Osteoblast (primary cell): ENCODE data around the gene C1QTNF4. TPM values are rescaled to one million over a fixed set of nuclear protein-coding genes. Genes with fewer than 3 reads are reported as not detected.
"Not testable (repeated sequence)": the region's sequence is repeated elsewhere in the genome, so short reads cannot be mapped to it uniquely, and the experiment has no call there.

ENCODE experiments used
- DNase-seq: peaks from one replicate; pipeline ENCODE4 v3.0.0; 2011; ENCODE audit warnings: low spot score, mixed read lengths; ENCODE audit not compliant: insufficient read length; ENCODE audit errors: missing footprints
- H2AFZ ChIP-seq: 2 replicates; pipeline ENCODE4 v1.6.0; 2011; ENCODE audit warnings: mild to moderate bottlenecking, low read length
- H3K27ac ChIP-seq: 2 replicates; pipeline ENCODE4 v1.5.1; 2011; ENCODE audit warnings: mild to moderate bottlenecking, low read depth, low read length, moderate library complexity
- H3K27me3 ChIP-seq: 2 replicates; pipeline ENCODE4 v1.6.0; 2012; ENCODE audit warnings: mild to moderate bottlenecking, control low read depth, inconsistent platforms, low read length, moderate library complexity; ENCODE audit not compliant: insufficient read depth
- H3K36me3 ChIP-seq: 2 replicates; pipeline ENCODE4 v1.5.1; 2011; ENCODE audit warnings: mild to moderate bottlenecking, low read length, control low read depth, moderate library complexity; ENCODE audit not compliant: insufficient read depth
- H3K4me1 ChIP-seq: 2 replicates; pipeline ENCODE4 v1.5.1; 2011; ENCODE audit warnings: mild to moderate bottlenecking, low read length, control low read depth, moderate library complexity; ENCODE audit not compliant: insufficient read depth
- H3K4me2 ChIP-seq: 2 replicates; pipeline ENCODE4 v1.6.0; 2011; ENCODE audit warnings: mild to moderate bottlenecking, low read length; ENCODE audit not compliant: insufficient read depth
- H3K4me3 ChIP-seq: fragments of 200-600 bp; sonication (generic); 3 replicates; pipeline ENCODE4 v1.5.1; 2012; ENCODE audit warnings: mild to moderate bottlenecking, low read length, inconsistent platforms; ENCODE audit not compliant: insufficient read depth
- H3K79me2 ChIP-seq: 2 replicates; pipeline ENCODE4 v1.6.0; 2012; ENCODE audit warnings: mild to moderate bottlenecking, low read length, control low read depth, inconsistent platforms; ENCODE audit not compliant: insufficient read depth
- H3K9me3 ChIP-seq: 2 replicates; pipeline ENCODE4 v1.5.1; 2011; ENCODE audit warnings: low read depth, low read length, control low read depth
- H4K20me1 ChIP-seq: 2 replicates; pipeline ENCODE4 v1.6.0; 2012; ENCODE audit warnings: mild to moderate bottlenecking, low read length, control low read depth; ENCODE audit not compliant: insufficient read depth
- total RNA-seq: library from RNA; depleted of rRNA; stranded (reverse); fragments of >200 nt; gene quantifications from 2 replicates; pipeline ENCODE4 v1.2.3, GENCODE V29; 2012
- TF ChIP-seq, protein P1 (sequence below): IDR thresholded peaks from 2 replicates; pipeline ENCODE4 v1.5.1; 2011; ENCODE audit warnings: mild to moderate bottlenecking, low read depth, low read length, moderate library complexity; ENCODE audit errors: extremely low read depth

The C1QTNF4 gene
- total RNA-seq, 1 donor = 0.36 TPM

DNA sequence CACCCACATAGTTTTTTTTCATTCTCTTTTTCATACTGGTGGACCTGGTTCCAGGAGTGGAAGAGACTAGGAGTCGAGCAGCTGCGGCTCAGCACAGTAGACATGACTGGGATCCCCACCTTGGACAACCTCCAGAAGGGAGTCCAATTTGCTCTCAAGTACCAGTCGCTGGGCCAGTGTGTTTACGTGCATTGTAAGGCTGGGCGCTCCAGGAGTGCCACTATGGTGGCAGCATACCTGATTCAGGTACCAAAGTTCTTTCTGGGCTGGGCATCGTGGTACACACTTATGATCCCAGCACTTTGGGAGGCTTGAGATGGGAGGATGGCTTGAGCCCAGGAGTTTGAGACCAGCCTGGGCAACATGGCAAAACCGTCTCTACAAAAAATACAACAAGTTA is 24.6 kb downstream of the C1QTNF4 start:
- no peak overlapping the region for H3K27ac ChIP-seq
- TF ChIP-seq, protein P1, sequence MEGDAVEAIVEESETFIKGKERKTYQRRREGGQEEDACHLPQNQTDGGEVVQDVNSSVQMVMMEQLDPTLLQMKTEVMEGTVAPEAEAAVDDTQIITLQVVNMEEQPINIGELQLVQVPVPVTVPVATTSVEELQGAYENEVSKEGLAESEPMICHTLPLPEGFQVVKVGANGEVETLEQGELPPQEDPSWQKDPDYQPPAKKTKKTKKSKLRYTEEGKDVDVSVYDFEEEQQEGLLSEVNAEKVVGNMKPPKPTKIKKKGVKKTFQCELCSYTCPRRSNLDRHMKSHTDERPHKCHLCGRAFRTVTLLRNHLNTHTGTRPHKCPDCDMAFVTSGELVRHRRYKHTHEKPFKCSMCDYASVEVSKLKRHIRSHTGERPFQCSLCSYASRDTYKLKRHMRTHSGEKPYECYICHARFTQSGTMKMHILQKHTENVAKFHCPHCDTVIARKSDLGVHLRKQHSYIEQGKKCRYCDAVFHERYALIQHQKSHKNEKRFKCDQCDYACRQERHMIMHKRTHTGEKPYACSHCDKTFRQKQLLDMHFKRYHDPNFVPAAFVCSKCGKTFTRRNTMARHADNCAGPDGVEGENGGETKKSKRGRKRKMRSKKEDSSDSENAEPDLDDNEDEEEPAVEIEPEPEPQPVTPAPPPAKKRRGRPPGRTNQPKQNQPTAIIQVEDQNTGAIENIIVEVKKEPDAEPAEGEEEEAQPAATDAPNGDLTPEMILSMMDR = no peak
- peaks cover 26% of the 10 kb centered on the region for H3K36me3 ChIP-seq
- peaks cover 6% of the 10 kb centered on the region for H4K20me1 ChIP-seq
- DNase-seq = no peak
- H3K4me3 ChIP-seq = no peak overlapping the region
- peaks cover 64% of the 10 kb centered on the region for H3K79me2 ChIP-seq
- H3K9me3 ChIP-seq = no peaks in the 10 kb centered on the region
- no peak overlapping the region for H3K4me2 ChIP-seq
- H2AFZ ChIP-seq = no peak overlapping the region
- peaks cover 33% of the 10 kb centered on the region for H3K4me1 ChIP-seq
- H3K27me3 ChIP-seq = no peaks in the 10 kb centered on the region

DNA sequence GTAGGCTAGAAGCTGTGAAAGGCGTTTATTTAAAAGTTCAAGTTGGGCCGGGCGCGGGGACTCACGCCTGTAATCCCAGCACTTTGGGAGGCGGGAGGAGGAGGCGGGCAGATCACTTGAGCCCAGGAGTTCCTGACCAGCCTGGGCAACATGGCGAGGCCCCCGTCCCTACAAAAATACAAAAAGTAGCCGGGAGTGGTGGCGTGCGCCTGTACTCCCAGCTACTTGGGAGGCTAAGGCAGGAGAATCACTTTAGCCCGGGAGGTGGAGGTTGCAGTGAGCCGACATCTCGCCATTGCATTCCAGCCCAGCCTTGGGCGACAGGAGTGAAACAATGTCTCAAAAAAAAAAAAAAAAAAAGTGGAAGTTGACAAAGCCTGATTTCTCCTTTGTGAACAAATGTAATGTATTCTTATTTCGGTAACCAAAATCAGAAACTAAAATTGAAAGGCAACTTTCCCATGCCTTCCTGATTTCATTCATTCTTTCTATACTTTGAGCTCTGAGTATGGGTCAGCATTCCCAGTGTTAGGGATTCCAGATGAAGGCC is 28.0 kb downstream of the C1QTNF4 start:
- Histone ChIP-seq H2AFZ (peak overlapping the region; percentile 90), H3K4me1 (peaks cover 11% of the 10 kb centered on the region), H3K27ac (peak overlapping the region; percentile 68), H3K9me3 (no peaks in the 10 kb centered on the region), H4K20me1 (no peaks in the 10 kb centered on the region), H3K4me2 (peak overlapping the region; percentile 90), H3K79me2 (peaks cover 52% of the 10 kb centered on the region), H3K4me3 (peak overlapping the region; percentile 98), H3K36me3 (peaks cover 12% of the 10 kb centered on the region), H3K27me3 (no peaks in the 10 kb centered on the region)
- no peak for DNase-seq
- TF ChIP-seq, protein P1 = no peak

DNA sequence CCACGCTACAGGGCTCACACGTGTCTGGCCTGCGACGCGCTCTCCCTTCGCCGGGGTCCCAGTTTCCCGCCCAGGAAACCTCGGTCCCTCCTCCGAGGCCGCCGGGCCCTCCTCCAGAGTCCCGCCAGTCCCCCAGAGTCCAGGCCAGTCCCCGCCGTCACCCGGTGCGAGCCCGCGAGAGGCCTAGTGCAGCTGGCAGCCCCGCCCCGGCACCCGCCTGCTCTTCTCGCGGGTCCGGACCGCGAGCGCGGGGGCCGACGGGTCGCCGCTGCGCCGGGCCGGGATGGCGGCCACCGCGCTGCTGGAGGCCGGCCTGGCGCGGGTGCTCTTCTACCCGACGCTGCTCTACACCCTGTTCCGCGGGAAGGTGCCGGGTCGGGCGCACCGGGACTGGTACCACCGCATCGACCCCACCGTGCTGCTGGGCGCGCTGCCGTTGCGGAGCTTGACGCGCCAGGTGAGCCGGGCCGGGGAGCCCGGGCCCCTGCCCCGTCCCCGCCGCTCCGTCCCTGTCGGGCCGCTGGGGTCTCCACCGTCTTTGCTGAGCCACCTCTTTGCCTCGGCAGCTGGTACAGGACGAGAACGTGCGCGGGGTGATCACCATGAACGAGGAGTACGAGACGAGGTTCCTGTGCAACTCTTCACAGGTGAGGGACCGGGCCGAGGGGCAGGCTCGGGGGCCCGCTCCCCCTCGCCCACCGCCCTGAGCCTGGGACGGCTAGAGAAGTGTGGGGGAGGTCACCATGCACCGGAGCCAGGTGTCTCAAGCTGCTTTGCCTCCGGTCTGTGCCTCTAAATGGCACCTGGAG is 28.7 kb downstream of the C1QTNF4 start, which contains the start of gene PTPMT1:
TSS of gene PTPMT1 (plus strand) at position 260 of the 809 bp plus-strand sequence. CDS start at position 284, 24 bp downstream.
- Histone ChIP-seq H3K9me3 (no peaks in the 10 kb centered on the region), H3K27ac (peak within 1 kb of the TSS; percentile 68), H3K36me3 (peaks cover 12% of the 10 kb centered on the region), H3K4me3 (peak within 1 kb of the TSS; percentile 98), H3K27me3 (no peaks in the 10 kb centered on the region), H4K20me1 (no peaks in the 10 kb centered on the region), H2AFZ (peak within 1 kb of the TSS; percentile 90), H3K79me2 (peaks cover 46% of the 10 kb centered on the region), H3K4me1 (peaks cover 12% of the 10 kb centered on the region), H3K4me2 (peak within 1 kb of the TSS; percentile 90)
- TF ChIP-seq, protein P1 = no peak
- DNase-seq = peak; percentile 95

DNA sequence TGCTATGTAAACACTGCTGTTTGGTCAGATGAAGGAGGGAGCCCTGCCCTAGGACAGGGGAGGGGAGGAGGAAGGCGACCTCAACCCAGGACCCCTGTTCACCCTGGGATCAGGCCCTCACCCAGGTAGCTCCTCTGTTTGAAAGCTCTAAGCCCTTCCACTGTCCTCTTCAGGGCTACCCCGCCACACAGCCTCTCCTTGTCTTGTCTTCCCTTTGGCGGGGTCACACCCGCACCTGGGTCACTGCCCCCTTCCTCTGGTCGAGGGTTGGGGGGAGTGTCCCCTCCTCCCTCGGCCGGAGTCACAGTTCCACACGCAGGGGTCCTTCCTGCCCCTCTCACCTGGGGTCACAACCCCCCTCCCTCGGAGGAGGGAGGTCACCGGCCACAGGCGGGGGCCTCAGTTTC is 29.3 kb downstream of the C1QTNF4 start:
- Histone ChIP-seq H3K4me1 (peaks cover 15% of the 10 kb centered on the region), H3K79me2 (peaks cover 40% of the 10 kb centered on the region), H3K36me3 (peaks cover 7% of the 10 kb centered on the region), H3K27ac (peak overlapping the region; percentile 68), H4K20me1 (no peaks in the 10 kb centered on the region), H3K4me3 (peak overlapping the region; percentile 98), H3K9me3 (no peaks in the 10 kb centered on the region), H2AFZ (peak overlapping the region; percentile 90), H3K4me2 (peak overlapping the region; percentile 90), H3K27me3 (no peaks in the 10 kb centered on the region)
- DNase-seq = peak; percentile 21
- TF ChIP-seq, protein P1 = no peak

DNA sequence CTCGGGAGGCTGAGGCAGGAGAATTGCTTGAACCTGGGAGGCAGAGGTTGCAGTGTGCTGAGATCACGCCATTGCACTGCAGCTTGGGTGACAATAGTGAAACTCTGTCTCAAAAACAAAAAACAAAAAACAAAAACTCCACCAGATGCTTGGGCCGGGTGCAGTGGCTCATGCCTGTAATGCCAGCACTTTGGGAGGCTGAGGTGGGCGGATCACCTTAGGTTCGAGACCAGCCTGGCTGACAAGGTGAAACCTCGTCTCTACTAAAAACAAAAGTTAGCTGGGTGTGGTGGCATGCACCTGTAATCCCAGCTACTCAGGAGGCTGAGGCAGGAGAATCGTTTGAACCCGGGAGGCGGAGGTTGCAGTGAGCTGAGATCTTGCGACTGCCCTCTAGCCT is 29.8 kb downstream of the C1QTNF4 start:
- H3K4me3 ChIP-seq, H3K27ac ChIP-seq, H4K20me1 ChIP-seq, H3K9me3 ChIP-seq, H2AFZ ChIP-seq, H3K36me3 ChIP-seq, H3K27me3 ChIP-seq, DNase-seq: not testable (repeated sequence)
- Histone ChIP-seq H3K4me2 (peak overlapping the region; percentile 90), H3K4me1 (peaks cover 15% of the 10 kb centered on the region), H3K79me2 (peaks cover 34% of the 10 kb centered on the region)
